HEK293 (cell line): ENCODE measurements around the gene MAML2.
A peak's percentile ranks its signal among the peaks of the same experiment; 100 is the strongest.

ENCODE experiments used
- CTCF ChIA-PET: fragments of 350-600 bp; formaldehyde crosslinking; extraction: SDS; loops from one replicate; lab custom pipeline; 2021; ENCODE audit warnings: antibody characterized with exemption; lab: Yijun Ruan, JAX
- POLR2A ChIA-PET: fragments of 300-600 bp; formaldehyde crosslinking; extraction: SDS; loops from one replicate; lab custom pipeline; 2020; ENCODE audit warnings: antibody characterized with exemption, inconsistent platforms; lab: Yijun Ruan, JAX
- H3K27ac ChIP-seq: fragments of 200-500 bp; sonication (Bioruptor generic); 2 replicates; pipeline ENCODE4 v1.5.1; 2014; ENCODE audit warnings: low read depth, low read length, control low read depth, inconsistent platforms; ENCODE audit errors: extremely low read depth
- H3K36me3 ChIP-seq, 2 experiments: fragments of 200-500 bp in 1 of 2; sonication (Bioruptor generic) in 1 of 2; 1 replicate in 1 of 2; 2 replicates in 1 of 2; pipeline ENCODE4 v1.5.1; 2014 to 2017; ENCODE audit warnings: inconsistent platforms in 2 of 2, low read length in 2 of 2; ENCODE audit not compliant: control insufficient read depth in 2 of 2, insufficient read depth in 1 of 2
- H3K4me1 ChIP-seq: fragments of 200-500 bp; sonication (Bioruptor generic); 2 replicates; pipeline ENCODE4 v1.5.1; 2014; ENCODE audit warnings: mild to moderate bottlenecking, low read length, inconsistent platforms; ENCODE audit not compliant: control insufficient read depth, insufficient read depth
- H3K4me3 ChIP-seq: 2 replicates; pipeline ENCODE4 v1.5.1; 2011; ENCODE audit warnings: low read depth, mild to moderate bottlenecking, control low read depth, low read length, moderate library complexity
- H3K9me3 ChIP-seq: fragments of 200-500 bp; sonication (Bioruptor generic); 2 replicates; pipeline ENCODE4 v1.5.1; 2014; ENCODE audit warnings: low read depth, low read length, inconsistent platforms; ENCODE audit not compliant: control insufficient read depth, insufficient read depth
- BCL11A ChIP-seq: fragments of 450-650 bp; formaldehyde crosslinking; IDR thresholded peaks from 2 replicates; pipeline ENCODE4 v1.5.1; 2016; ENCODE audit warnings: low read depth, missing biosample characterization, missing genetic modification characterization
- GLI2 ChIP-seq: fragments of 450-650 bp; formaldehyde crosslinking; IDR thresholded peaks from 2 replicates; pipeline ENCODE4; 2017; ENCODE audit warnings: missing biosample characterization, missing genetic modification characterization, low read depth, borderline replicate concordance
- KLF1 ChIP-seq: fragments of 450-650 bp; formaldehyde crosslinking; IDR thresholded peaks from 2 replicates; pipeline ENCODE4 v1.5.1; 2016; ENCODE audit warnings: missing biosample characterization, missing genetic modification characterization
- KLF10 ChIP-seq: fragments of 450-650 bp; IDR thresholded peaks from 2 replicates; pipeline ENCODE4 v1.5.1; 2018; ENCODE audit warnings: missing biosample characterization, mild to moderate bottlenecking, missing genetic modification characterization
- SALL2 ChIP-seq: fragments of 450-650 bp; formaldehyde crosslinking; IDR thresholded peaks from 2 replicates; pipeline ENCODE4 v1.5.0; 2017; ENCODE audit warnings: missing biosample characterization, mild to moderate bottlenecking, missing genetic modification characterization, borderline replicate concordance
- ZBTB1 ChIP-seq: fragments of 450-650 bp; formaldehyde crosslinking; IDR thresholded peaks from 2 replicates; pipeline ENCODE4 v1.5.1; 2016; ENCODE audit warnings: missing biosample characterization, missing genetic modification characterization
- ZBTB21 ChIP-seq: fragments of 450-650 bp; formaldehyde crosslinking; IDR thresholded peaks from 2 replicates; pipeline ENCODE4 v1.5.1; 2017; ENCODE audit warnings: missing biosample characterization, missing genetic modification characterization
- ZNF146 ChIP-seq: fragments of 450-650 bp; formaldehyde crosslinking; IDR thresholded peaks from 2 replicates; pipeline ENCODE4 v1.5.1; 2016; ENCODE audit warnings: missing biosample characterization, missing genetic modification characterization
- ZNF174 ChIP-seq: fragments of 450-650 bp; formaldehyde crosslinking; IDR thresholded peaks from 2 replicates; pipeline ENCODE4 v1.5.0; 2017; ENCODE audit warnings: missing biosample characterization, mild to moderate bottlenecking, missing genetic modification characterization
- ZNF175 ChIP-seq: fragments of 450-650 bp; formaldehyde crosslinking; IDR thresholded peaks from 2 replicates; pipeline ENCODE4 v1.5.1; 2016; ENCODE audit warnings: missing biosample characterization, missing genetic modification characterization
- ZNF221 ChIP-seq: fragments of 450-650 bp; formaldehyde crosslinking; IDR thresholded peaks from 2 replicates; pipeline ENCODE4 v1.5.1; 2017; ENCODE audit warnings: missing biosample characterization, missing genetic modification characterization, borderline replicate concordance
- ZNF23 ChIP-seq: fragments of 450-650 bp; formaldehyde crosslinking; IDR thresholded peaks from 2 replicates; pipeline ENCODE4 v1.5.1; 2016; ENCODE audit warnings: missing biosample characterization, missing genetic modification characterization, borderline replicate concordance
- ZNF24 ChIP-seq: fragments of 450-650 bp; formaldehyde crosslinking; IDR thresholded peaks from 2 replicates; pipeline ENCODE4 v1.5.1; 2016; ENCODE audit warnings: missing biosample characterization, missing genetic modification characterization
- ZNF335 ChIP-seq: fragments of 450-650 bp; formaldehyde crosslinking; conservative IDR thresholded peaks from 2 replicates; pipeline ENCODE4 v1.5.1; 2016; ENCODE audit warnings: missing biosample characterization, missing genetic modification characterization
- ZNF394 ChIP-seq: fragments of 450-650 bp; formaldehyde crosslinking; IDR thresholded peaks from 2 replicates; pipeline ENCODE4 v1.5.1; 2016; ENCODE audit warnings: missing biosample characterization, missing genetic modification characterization, mild to moderate bottlenecking, moderate library complexity, borderline replicate concordance
- ZNF48 ChIP-seq: fragments of 450-650 bp; formaldehyde crosslinking; IDR thresholded peaks from 2 replicates; pipeline ENCODE4 v1.5.1; 2016; ENCODE audit warnings: missing biosample characterization, missing genetic modification characterization
- ZNF501 ChIP-seq: fragments of 450-650 bp; formaldehyde crosslinking; IDR thresholded peaks from 2 replicates; pipeline ENCODE4 v1.5.1; 2016; ENCODE audit warnings: missing biosample characterization, missing genetic modification characterization
- ZNF555 ChIP-seq: fragments of 450-650 bp; formaldehyde crosslinking; conservative IDR thresholded peaks from 2 replicates; pipeline ENCODE4 v1.5.1; 2017; ENCODE audit warnings: missing biosample characterization, mild to moderate bottlenecking, missing genetic modification characterization, inconsistent platforms
- ZNF623 ChIP-seq: fragments of 450-650 bp; formaldehyde crosslinking; IDR thresholded peaks from 2 replicates; pipeline ENCODE4 v1.5.1; 2016; ENCODE audit warnings: missing biosample characterization, missing genetic modification characterization
- ZNF654 ChIP-seq: fragments of 450-650 bp; formaldehyde crosslinking; IDR thresholded peaks from 2 replicates; pipeline ENCODE4 v1.5.1; 2016; ENCODE audit warnings: low read depth, missing biosample characterization, missing genetic modification characterization
- ZNF776 ChIP-seq: fragments of 450-650 bp; formaldehyde crosslinking; IDR thresholded peaks from 2 replicates; pipeline ENCODE4 v1.5.0; 2017; ENCODE audit warnings: missing biosample characterization, missing genetic modification characterization, borderline replicate concordance
- TF ChIP-seq, protein P1 (sequence below): fragments of 450-650 bp; formaldehyde crosslinking; IDR thresholded peaks from 2 replicates; pipeline ENCODE4 v1.5.1; 2016; ENCODE audit warnings: missing biosample characterization, missing genetic modification characterization, borderline replicate concordance
- TF ChIP-seq, protein P2 (sequence below): fragments of 450-650 bp; formaldehyde crosslinking; IDR thresholded peaks from 2 replicates; pipeline ENCODE4 v1.5.1; 2017; ENCODE audit warnings: missing biosample characterization, mild to moderate bottlenecking, missing genetic modification characterization, moderate library complexity
- TF ChIP-seq, protein P3 (sequence below): fragments of 450-650 bp; formaldehyde crosslinking; IDR thresholded peaks from 2 replicates; pipeline ENCODE4 v1.5.1; 2016; ENCODE audit warnings: missing biosample characterization, missing genetic modification characterization
- TF ChIP-seq, protein P4 (sequence below): fragments of 450-650 bp; formaldehyde crosslinking; IDR thresholded peaks from 2 replicates; pipeline ENCODE4 v1.5.1; 2016; ENCODE audit warnings: missing biosample characterization, missing genetic modification characterization
- TF ChIP-seq, protein P5 (sequence below): fragments of 450-650 bp; formaldehyde crosslinking; IDR thresholded peaks from 2 replicates; pipeline ENCODE4 v1.5.1; 2016; ENCODE audit warnings: missing biosample characterization, missing genetic modification characterization
- TF ChIP-seq, protein P6 (sequence below): fragments of 450-650 bp; formaldehyde crosslinking; IDR thresholded peaks from 2 replicates; pipeline ENCODE4 v1.5.1; 2016; ENCODE audit warnings: missing biosample characterization, missing genetic modification characterization

The MAML2 gene

DNA sequence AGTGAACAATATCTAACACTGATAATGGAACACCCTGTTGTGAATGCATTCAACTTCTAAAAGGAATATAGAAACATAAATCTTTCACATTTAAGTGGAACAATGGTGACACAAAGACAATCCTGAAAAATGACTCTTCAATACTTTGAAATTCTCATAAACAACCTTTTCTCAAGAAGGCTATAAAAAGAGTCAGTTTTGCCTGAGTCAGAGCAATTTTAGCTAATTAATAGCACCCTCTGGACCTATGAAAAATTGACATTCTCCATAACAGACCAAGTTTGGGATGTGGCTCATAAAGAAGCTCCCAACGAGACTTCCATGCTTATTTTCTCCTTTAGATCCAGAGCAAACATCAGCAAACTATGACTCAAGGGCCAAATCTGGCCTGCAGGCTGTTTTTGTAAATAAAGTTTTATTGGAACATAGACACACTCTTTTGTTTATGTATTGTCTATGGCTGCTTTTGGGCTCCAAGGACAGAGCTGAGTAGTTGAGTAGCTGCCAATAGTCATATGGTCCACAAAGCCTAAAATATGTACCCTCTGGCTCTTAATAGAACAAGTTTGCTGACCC lies 108.0 kb downstream of the MAML2 start (continued):
- TF ChIP-seq, protein P1, sequence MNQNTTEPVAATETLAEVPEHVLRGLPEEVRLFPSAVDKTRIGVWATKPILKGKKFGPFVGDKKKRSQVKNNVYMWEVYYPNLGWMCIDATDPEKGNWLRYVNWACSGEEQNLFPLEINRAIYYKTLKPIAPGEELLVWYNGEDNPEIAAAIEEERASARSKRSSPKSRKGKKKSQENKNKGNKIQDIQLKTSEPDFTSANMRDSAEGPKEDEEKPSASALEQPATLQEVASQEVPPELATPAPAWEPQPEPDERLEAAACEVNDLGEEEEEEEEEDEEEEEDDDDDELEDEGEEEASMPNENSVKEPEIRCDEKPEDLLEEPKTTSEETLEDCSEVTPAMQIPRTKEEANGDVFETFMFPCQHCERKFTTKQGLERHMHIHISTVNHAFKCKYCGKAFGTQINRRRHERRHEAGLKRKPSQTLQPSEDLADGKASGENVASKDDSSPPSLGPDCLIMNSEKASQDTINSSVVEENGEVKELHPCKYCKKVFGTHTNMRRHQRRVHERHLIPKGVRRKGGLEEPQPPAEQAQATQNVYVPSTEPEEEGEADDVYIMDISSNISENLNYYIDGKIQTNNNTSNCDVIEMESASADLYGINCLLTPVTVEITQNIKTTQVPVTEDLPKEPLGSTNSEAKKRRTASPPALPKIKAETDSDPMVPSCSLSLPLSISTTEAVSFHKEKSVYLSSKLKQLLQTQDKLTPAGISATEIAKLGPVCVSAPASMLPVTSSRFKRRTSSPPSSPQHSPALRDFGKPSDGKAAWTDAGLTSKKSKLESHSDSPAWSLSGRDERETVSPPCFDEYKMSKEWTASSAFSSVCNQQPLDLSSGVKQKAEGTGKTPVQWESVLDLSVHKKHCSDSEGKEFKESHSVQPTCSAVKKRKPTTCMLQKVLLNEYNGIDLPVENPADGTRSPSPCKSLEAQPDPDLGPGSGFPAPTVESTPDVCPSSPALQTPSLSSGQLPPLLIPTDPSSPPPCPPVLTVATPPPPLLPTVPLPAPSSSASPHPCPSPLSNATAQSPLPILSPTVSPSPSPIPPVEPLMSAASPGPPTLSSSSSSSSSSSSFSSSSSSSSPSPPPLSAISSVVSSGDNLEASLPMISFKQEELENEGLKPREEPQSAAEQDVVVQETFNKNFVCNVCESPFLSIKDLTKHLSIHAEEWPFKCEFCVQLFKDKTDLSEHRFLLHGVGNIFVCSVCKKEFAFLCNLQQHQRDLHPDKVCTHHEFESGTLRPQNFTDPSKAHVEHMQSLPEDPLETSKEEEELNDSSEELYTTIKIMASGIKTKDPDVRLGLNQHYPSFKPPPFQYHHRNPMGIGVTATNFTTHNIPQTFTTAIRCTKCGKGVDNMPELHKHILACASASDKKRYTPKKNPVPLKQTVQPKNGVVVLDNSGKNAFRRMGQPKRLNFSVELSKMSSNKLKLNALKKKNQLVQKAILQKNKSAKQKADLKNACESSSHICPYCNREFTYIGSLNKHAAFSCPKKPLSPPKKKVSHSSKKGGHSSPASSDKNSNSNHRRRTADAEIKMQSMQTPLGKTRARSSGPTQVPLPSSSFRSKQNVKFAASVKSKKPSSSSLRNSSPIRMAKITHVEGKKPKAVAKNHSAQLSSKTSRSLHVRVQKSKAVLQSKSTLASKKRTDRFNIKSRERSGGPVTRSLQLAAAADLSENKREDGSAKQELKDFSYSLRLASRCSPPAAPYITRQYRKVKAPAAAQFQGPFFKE = no peak
- TF ChIP-seq SALL2 (tag by site-specific recombination) (no peak), ZNF654 (peak; percentile 17; the same call in 1 of the 2 replicates), ZNF48 (no peak), ZBTB21 (tag by site-specific recombination) (no peak), ZNF174 (tag by site-specific recombination) (no peak), ZNF23 (no peak), BCL11A (tag by site-specific recombination) (peak; percentile 54; the same call in 1 of the 2 replicates), ZNF335 (no peak), ZNF24 (no peak), ZNF555 (tag by site-specific recombination) (no peak), ZNF146 (0 out of 2 replicates have a peak, but pooled peaks have one; percentile 4)
- TF ChIP-seq, protein P2, sequence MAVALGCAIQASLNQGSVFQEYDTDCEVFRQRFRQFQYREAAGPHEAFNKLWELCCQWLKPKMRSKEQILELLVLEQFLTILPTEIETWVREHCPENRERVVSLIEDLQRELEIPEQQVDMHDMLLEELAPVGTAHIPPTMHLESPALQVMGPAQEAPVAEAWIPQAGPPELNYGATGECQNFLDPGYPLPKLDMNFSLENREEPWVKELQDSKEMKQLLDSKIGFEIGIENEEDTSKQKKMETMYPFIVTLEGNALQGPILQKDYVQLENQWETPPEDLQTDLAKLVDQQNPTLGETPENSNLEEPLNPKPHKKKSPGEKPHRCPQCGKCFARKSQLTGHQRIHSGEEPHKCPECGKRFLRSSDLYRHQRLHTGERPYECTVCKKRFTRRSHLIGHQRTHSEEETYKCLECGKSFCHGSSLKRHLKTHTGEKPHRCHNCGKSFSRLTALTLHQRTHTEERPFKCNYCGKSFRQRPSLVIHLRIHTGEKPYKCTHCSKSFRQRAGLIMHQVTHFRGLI = no peak
- TF ChIP-seq, protein P3, sequence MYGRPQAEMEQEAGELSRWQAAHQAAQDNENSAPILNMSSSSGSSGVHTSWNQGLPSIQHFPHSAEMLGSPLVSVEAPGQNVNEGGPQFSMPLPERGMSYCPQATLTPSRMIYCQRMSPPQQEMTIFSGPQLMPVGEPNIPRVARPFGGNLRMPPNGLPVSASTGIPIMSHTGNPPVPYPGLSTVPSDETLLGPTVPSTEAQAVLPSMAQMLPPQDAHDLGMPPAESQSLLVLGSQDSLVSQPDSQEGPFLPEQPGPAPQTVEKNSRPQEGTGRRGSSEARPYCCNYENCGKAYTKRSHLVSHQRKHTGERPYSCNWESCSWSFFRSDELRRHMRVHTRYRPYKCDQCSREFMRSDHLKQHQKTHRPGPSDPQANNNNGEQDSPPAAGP (tag by site-specific recombination) = no peak

DNA sequence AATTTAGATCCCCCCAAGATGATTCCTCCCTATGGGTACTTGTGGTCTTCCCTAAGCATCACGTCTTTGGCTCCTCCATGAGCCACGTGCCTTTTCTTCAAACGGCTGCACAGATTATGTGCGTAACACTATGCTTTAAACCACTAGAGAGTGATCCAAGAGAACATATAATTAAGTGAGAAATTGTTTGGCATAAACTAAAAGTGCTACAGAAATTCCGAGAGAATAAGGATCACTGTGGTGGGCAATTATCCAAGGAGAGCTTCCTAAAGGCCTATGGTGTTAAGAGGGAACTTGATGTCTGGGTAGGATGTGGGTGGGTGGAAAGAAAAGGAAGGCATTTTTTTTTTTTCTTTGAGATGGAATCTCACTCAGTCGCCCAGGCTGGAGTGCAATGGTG lies 110.9 kb downstream of the MAML2 start:
- H3K4me1 ChIP-seq = peaks cover 5% of the 10 kb centered on the region
- CTCF ChIA-PET = no interaction called here
- POLR2A ChIA-PET = no interaction called here
- TF ChIP-seq ZNF623 (no peak), ZNF221 (tag by site-specific recombination) (no peak), KLF1 (no peak), ZNF394 (no peak), GLI2 (tag by site-specific recombination) (no peak), ZNF654 (no peak), KLF10 (tag by site-specific recombination) (no peak), ZNF501 (tag by site-specific recombination) (no peak), ZNF175 (tag by site-specific recombination) (no peak), ZNF776 (tag by site-specific recombination) (no peak), ZBTB1 (no peak)
- TF ChIP-seq, protein P4, sequence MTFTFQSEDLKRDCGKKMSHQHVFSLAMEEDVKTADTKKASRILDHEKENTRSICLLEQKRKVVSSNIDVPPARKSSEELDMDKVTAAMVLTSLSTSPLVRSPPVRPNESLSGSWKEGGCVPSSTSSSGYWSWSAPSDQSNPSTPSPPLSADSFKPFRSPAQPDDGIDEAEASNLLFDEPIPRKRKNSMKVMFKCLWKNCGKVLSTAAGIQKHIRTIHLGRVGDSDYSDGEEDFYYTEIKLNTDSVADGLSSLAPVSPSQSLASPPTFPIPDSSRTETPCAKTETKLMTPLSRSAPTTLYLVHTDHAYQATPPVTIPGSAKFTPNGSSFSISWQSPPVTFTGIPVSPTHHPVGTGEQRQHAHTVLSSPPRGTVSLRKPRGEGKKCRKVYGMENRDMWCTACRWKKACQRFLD (tag by site-specific recombination) = no peak
- TF ChIP-seq, protein P5, sequence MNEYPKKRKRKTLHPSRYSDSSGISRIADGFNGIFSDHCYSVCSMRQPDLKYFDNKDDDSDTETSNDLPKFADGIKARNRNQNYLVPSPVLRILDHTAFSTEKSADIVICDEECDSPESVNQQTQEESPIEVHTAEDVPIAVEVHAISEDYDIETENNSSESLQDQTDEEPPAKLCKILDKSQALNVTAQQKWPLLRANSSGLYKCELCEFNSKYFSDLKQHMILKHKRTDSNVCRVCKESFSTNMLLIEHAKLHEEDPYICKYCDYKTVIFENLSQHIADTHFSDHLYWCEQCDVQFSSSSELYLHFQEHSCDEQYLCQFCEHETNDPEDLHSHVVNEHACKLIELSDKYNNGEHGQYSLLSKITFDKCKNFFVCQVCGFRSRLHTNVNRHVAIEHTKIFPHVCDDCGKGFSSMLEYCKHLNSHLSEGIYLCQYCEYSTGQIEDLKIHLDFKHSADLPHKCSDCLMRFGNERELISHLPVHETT (tag by site-specific recombination) = no peak
- TF ChIP-seq, protein P6, sequence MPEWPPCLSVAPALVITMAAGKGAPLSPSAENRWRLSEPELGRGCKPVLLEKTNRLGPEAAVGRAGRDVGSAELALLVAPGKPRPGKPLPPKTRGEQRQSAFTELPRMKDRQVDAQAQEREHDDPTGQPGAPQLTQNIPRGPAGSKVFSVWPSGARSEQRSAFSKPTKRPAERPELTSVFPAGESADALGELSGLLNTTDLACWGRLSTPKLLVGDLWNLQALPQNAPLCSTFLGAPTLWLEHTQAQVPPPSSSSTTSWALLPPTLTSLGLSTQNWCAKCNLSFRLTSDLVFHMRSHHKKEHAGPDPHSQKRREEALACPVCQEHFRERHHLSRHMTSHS (tag by site-specific recombination) = no peak

More for the DNA sequence above, 110.9 kb downstream of the MAML2 start:
- H3K9me3 ChIP-seq = no peaks in the 10 kb centered on the region
- no peak overlapping the region for H3K27ac ChIP-seq
- H3K36me3 ChIP-seq = no peaks in the 10 kb centered on the region
- no peak overlapping the region for H3K4me3 ChIP-seq
